Measurements from ENCODE around the gene PRICKLE1. TPM values are rescaled to one million over a fixed set of nuclear protein-coding genes. Genes with fewer than 3 reads are reported as not detected.

Gene PRICKLE1
- total RNA-seq, 2 experiments from 2014 or later = 0.19 TPM; not detected in 1

GRCh38 chr12:42582498-42582897 lies 7.0 kb downstream of the PRICKLE1 start:
- H3K4me2 ChIP-seq (ENCODE audit: low read length) = no peak overlapping the region
- CTCF ChIA-PET (ENCODE audit: unreplicated experiment) = no interaction called here

GRCh38 chr12:42582050-42582449 lies 7.5 kb downstream of the PRICKLE1 start:
- Histone ChIP-seq H3K9me2 (ENCODE audit: insufficient read depth, low read length) (no peaks in the 10 kb centered on the region), H2AFZ (ENCODE audit: low read length) (no peak overlapping the region), H3K27ac (ENCODE audit: low read depth, low read length, poor library complexity, severe bottlenecking) (no peak overlapping the region), H3K9me3 (ENCODE audit: low read length) (no peaks in the 10 kb centered on the region), H3K4me1 (ENCODE audit: insufficient read depth, low read length, poor library complexity, severe bottlenecking) (no peaks in the 10 kb centered on the region), H4K20me1 (ENCODE audit: insufficient read depth, low read length) (no peaks in the 10 kb centered on the region), H3K4me2 (ENCODE audit: low read length) (no peak overlapping the region), H3K79me2 (ENCODE audit: insufficient read depth, low read depth, low read length) (no peaks in the 10 kb centered on the region), H3K36me3 (ENCODE audit: insufficient read depth, low read length) (no peaks in the 10 kb centered on the region), H3K4me3 (ENCODE audit: low read depth, low read length, poor library complexity, severe bottlenecking) (no peak overlapping the region)
- no peak for TF ChIP-seq EZH2phosphoT487 (IDR thresholded peaks at IDR 0.05; ENCODE audit: borderline replicate concordance, low read depth, low read length)
- no peak for TF ChIP-seq CTCF (conservative IDR thresholded peaks at IDR 0.05; ENCODE audit: low read length)
- intact Hi-C loops (cut with micrococcal nuclease; ENCODE audit: unreplicated experiment) = no loop called here
- ChIA-PET POLR2A (interaction anchor here (1.4 kb wide), 1 partner anchor 69 kb away, joined by 3 read pairs; no protein-coding TSS in a partner anchor), CTCF (ENCODE audit: unreplicated experiment) (no interaction called here)
- BruUV-seq (replicated peaks) = no TSS peak
- DNase-seq (ENCODE audit: low spot score) = no peak

More at GRCh38 chr12:42582498-42582897, 7.0 kb downstream of the PRICKLE1 start:
- Histone ChIP-seq H3K79me2 (ENCODE audit: insufficient read depth, low read depth, low read length) (no peaks in the 10 kb centered on the region), H3K36me3 (ENCODE audit: insufficient read depth, low read length) (no peaks in the 10 kb centered on the region), H3K9me2 (ENCODE audit: insufficient read depth, low read length) (no peaks in the 10 kb centered on the region), H3K9me3 (ENCODE audit: low read length) (no peaks in the 10 kb centered on the region), H2AFZ (ENCODE audit: low read length) (no peak overlapping the region), H3K27ac (ENCODE audit: low read depth, low read length, poor library complexity, severe bottlenecking) (no peak overlapping the region), H3K4me1 (ENCODE audit: insufficient read depth, low read length, poor library complexity, severe bottlenecking) (no peaks in the 10 kb centered on the region), H4K20me1 (ENCODE audit: insufficient read depth, low read length) (no peaks in the 10 kb centered on the region), H3K4me3 (ENCODE audit: low read depth, low read length, poor library complexity, severe bottlenecking) (no peak overlapping the region)
- intact Hi-C loops (cut with micrococcal nuclease; ENCODE audit: unreplicated experiment) = no loop called here
- BruUV-seq (replicated peaks) = no TSS peak
- POLR2A ChIA-PET = interaction anchor here (0.6 to 1.4 kb wide), 2 partner anchors 68 to 449 kb away, joined by 3 read pairs; no protein-coding TSS in a partner anchor
- DNase-seq (ENCODE audit: low spot score) = no peak
- TF ChIP-seq CTCF (conservative IDR thresholded peaks at IDR 0.05; ENCODE audit: low read length) (no peak), EZH2phosphoT487 (IDR thresholded peaks at IDR 0.05; ENCODE audit: borderline replicate concordance, low read depth, low read length) (no peak)

GRCh38 chr12:42576374-42576773 lies 13.2 kb downstream of the PRICKLE1 start:
- DNase-seq (ENCODE audit: low spot score) = no peak
- no TSS peak for BruUV-seq (replicated peaks)
- Histone ChIP-seq H3K79me2 (ENCODE audit: insufficient read depth, low read depth, low read length) (no peaks in the 10 kb centered on the region), H2AFZ (ENCODE audit: low read length) (no peak overlapping the region), H3K9me3 (ENCODE audit: low read length) (no peaks in the 10 kb centered on the region), H3K4me3 (ENCODE audit: low read depth, low read length, poor library complexity, severe bottlenecking) (no peak overlapping the region), H3K9me2 (ENCODE audit: insufficient read depth, low read length) (no peaks in the 10 kb centered on the region), H4K20me1 (ENCODE audit: insufficient read depth, low read length) (no peaks in the 10 kb centered on the region), H3K4me1 (ENCODE audit: insufficient read depth, low read length, poor library complexity, severe bottlenecking) (no peaks in the 10 kb centered on the region), H3K27ac (ENCODE audit: low read depth, low read length, poor library complexity, severe bottlenecking) (no peak overlapping the region), H3K4me2 (ENCODE audit: low read length) (no peak overlapping the region), H3K36me3 (ENCODE audit: insufficient read depth, low read length) (no peaks in the 10 kb centered on the region)
- CTCF ChIA-PET (ENCODE audit: unreplicated experiment) = no interaction called here
- POLR2A ChIA-PET = no interaction called here
- TF ChIP-seq CTCF (conservative IDR thresholded peaks at IDR 0.05; ENCODE audit: low read length) (no peak), EZH2phosphoT487 (IDR thresholded peaks at IDR 0.05; ENCODE audit: borderline replicate concordance, low read depth, low read length) (no peak)
- intact Hi-C loops (cut with micrococcal nuclease; ENCODE audit: unreplicated experiment) = no loop called here
